ENCODE results near the gene ERCC5. TPM values are rescaled to one million over a fixed set of nuclear protein-coding genes. Genes with fewer than 3 reads are reported as not detected.

ERCC5 gene
- total and polyA plus RNA-seq, 2 donors (not counting 3 experiments of a cell fraction or from before 2014, with no cell fraction given) = 12.5 to 40.1 TPM

DNA sequence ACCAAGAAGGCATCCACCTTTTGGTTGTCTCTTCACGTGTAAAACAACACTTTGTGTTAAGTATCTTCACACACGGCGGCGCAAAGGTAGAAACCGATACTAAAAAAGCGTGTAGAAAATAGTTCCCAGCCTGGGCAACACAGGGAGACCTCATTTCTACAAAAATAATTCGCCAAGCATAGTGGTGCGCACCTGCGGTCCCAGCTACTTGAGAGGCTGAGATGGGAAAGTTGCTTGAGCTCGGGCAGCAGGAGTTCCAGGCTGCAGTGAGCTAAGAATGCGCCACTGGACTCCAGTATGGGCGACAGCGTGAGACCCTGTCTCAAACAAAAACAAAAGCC, 573 bp upstream of the ERCC5 start:
- H3K27me3 ChIP-seq (ENCODE audit: control insufficient read depth in 2 of 2, insufficient read depth in 2 of 2, low read length in 2 of 2) = no peaks in the 10 kb centered on the region
- intact Hi-C loops (cut with micrococcal nuclease) = loop anchor here (1.0 to 10.0 kb wide), 7 partner anchors 45 to 1390 kb away; partner anchors contain the start of genes ITGBL1 and TPP2

More for the DNA sequence above, 573 bp upstream of the ERCC5 start:
- dilution Hi-C loops (cut with MboI; ENCODE audit: extremely low pct_ligation_motif_present, low sequenced_read_pairs) = no loop called here
- H3K4me2 ChIP-seq (ENCODE audit: insufficient read depth, low read length) = peak overlapping the region; percentile 92
- peaks cover 19% of the 10 kb centered on the region for H3K79me2 ChIP-seq (ENCODE audit: control insufficient read depth, insufficient read depth, low read length)
- ChIA-PET CTCF (interaction anchor here (0.9 to 2.4 kb wide), 8 partner anchors 25 to 289 kb away, joined by 3 to 17 read pairs (median 10); partner anchors contain the start of genes BIVM, POGLUT2, TEX30 and TPP2), POLR2A (interaction anchor here (1.3 to 1.4 kb wide), 2 partner anchors 72 to 248 kb away, joined by 4 to 5 read pairs; partner anchors contain the start of genes TEX30 and TPP2)
- no peaks in the 10 kb centered on the region for H3K9me3 ChIP-seq (replicated peaks; ENCODE audit: control insufficient read depth, insufficient read depth, low read length)
- peak overlapping the region; percentile 78 for H3K27ac ChIP-seq (ENCODE audit: insufficient read depth, low read depth, low read length)
- H3K4me1 ChIP-seq (ENCODE audit: control insufficient read depth, extremely low read depth, insufficient read depth, low read length) = peaks cover 7% of the 10 kb centered on the region
- TF ChIP-seq, protein P1, sequence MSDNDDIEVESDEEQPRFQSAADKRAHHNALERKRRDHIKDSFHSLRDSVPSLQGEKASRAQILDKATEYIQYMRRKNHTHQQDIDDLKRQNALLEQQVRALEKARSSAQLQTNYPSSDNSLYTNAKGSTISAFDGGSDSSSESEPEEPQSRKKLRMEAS (IDR thresholded peaks at IDR 0.05; ENCODE audit: insufficient read depth, insufficient read length) = no peak
- TF ChIP-seq, protein P2, sequence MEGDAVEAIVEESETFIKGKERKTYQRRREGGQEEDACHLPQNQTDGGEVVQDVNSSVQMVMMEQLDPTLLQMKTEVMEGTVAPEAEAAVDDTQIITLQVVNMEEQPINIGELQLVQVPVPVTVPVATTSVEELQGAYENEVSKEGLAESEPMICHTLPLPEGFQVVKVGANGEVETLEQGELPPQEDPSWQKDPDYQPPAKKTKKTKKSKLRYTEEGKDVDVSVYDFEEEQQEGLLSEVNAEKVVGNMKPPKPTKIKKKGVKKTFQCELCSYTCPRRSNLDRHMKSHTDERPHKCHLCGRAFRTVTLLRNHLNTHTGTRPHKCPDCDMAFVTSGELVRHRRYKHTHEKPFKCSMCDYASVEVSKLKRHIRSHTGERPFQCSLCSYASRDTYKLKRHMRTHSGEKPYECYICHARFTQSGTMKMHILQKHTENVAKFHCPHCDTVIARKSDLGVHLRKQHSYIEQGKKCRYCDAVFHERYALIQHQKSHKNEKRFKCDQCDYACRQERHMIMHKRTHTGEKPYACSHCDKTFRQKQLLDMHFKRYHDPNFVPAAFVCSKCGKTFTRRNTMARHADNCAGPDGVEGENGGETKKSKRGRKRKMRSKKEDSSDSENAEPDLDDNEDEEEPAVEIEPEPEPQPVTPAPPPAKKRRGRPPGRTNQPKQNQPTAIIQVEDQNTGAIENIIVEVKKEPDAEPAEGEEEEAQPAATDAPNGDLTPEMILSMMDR (IDR thresholded peaks at IDR 0.05; ENCODE audit: extremely low read depth in 1 of 2, insufficient read depth in 1 of 2, low read depth in 1 of 2, low read length in 2 of 2) = no peak
- no peak for TF ChIP-seq GATA2 (IDR thresholded peaks at IDR 0.05; ENCODE audit: insufficient read depth, insufficient read length, low read depth, low read length)
- FAIRE-seq (no peak), DNase-seq (ENCODE audit: low read depth, low spot score) (no peak)
- peak overlapping the region; percentile 83 for H3K9ac ChIP-seq (replicated peaks; ENCODE audit: extremely low read depth, insufficient read depth, low read length)
- H3K9me1 ChIP-seq (replicated peaks; ENCODE audit: control insufficient read depth, extremely low read depth, insufficient read depth, low read length) = no peaks in the 10 kb centered on the region
- peak overlapping the region; percentile 75 to 97 (median 87) for H3K4me3 ChIP-seq (replicated peaks in 1 of 3; ENCODE audit: insufficient read depth in 1 of 3, low read depth in 1 of 3, low read length in 3 of 3)
- H3K36me3 ChIP-seq (ENCODE audit: control insufficient read depth in 2 of 2, extremely low read depth in 1 of 2, insufficient read depth in 2 of 2, low read length in 2 of 2) = no peaks in the 10 kb centered on the region
- no peaks in the 10 kb centered on the region for H4K20me1 ChIP-seq (replicated peaks; ENCODE audit: control insufficient read depth, extremely low read depth, insufficient read depth, low read length)
- peak overlapping the region; percentile 82 for H2AFZ ChIP-seq (ENCODE audit: low read depth, low read length)
- BruUV-seq (replicated peaks) = TSS peak; percentile 93
